Measurements from ENCODE around the gene EMILIN1.
"Not testable (repeated sequence)": the region's sequence is repeated elsewhere in the genome, so short reads cannot be mapped to it uniquely, and the experiment has no call there.

The EMILIN1 gene

DNA sequence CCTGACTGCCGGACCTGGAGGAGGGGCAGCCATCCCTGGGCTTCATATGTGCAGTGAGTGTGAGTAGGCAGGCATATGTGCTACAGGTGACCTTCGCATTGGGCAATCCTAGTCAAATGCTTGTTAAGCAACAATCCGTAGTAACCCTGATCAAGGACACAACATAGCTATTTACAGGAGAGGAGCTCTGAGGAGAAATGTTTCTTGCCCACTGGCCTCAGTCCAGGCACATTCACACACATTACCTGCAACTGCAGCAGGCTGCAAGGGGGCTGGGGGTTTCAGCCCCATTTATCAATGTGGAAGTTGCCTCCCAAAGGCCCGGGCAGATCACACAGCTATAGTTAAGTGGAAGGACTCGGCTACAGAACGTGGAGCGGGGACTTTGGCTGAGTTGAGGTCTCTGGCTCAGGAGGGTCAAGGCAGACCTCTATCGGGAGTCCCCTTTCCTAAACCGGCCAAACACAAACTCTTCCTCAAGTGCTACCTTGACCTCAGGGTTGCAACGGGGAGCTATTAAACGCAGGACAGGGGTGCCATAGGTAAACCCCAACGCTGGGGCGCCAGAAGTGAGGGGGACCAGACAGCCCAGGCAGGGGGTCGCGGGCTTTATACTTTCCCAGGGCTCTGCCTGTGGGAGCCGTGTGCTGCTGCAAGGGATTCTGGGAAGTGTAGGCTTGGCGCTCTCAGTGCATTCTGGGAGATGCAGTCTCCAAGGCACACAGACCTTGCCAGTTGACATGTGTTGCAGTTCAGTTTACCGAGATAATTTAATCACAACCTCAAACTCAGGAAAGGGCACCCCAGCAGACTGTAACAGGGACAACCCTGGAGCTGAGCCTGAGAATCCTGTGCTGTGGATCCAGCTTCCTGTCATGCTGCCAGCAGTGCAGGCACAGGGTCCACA is 17.6 kb downstream of the EMILIN1 start:
- peak; percentile 63 for DNase-seq

GRCh38 chr2:27096748-27097297 is 18.4 kb downstream of the EMILIN1 start:
- DNase-seq: no peak

DNA sequence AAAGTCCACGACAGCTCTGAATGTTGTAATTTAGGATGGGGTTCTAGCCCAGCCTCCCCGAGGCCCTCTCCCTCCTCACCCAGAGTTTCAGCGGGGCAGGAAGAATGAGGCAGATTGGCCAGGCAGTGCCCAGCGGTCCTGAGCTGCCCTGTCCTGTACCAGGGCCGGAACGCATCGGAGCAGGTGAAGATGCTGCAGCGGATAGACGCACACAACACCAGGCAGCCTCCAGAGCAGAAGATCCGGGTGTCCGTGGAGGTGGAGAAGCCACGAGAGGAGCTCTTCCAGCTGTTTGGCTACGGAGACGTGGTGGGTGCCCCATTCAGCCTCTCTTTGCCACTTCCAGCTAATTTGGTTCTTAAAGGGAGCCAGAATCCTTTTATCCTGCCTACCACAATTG is 18.9 kb downstream of the EMILIN1 start:
- no peak for DNase-seq

- DNase-seq: no peak
These were observed 21.0 kb downstream of the EMILIN1 start for GRCh38 chr2:27099334-27099955.

GRCh38 chr2:27100036-27100435 is 21.6 kb downstream of the EMILIN1 start:
- DNase-seq: no peak

- DNase-seq: no peak
These were observed 23.9 kb downstream of the EMILIN1 start for GRCh38 chr2:27102329-27102728.

DNA sequence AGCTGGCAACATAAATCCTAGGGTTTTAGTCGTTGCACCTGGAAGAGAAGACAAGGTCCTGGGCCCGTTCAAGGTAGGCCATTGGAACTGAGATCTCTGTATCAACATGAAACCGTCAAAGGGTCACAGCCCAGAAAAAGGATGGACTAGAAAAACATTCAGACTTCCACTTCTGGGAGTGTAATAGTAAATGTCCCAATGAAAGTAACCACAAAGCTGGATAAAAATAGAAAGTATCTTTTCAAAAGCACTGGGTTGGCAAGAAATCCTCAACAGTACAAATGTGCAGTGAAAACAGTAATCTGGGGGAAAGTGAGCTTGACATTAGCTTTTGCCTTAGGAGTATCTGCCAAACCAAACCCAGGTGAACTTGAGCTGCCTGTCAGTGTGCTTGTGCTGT is 27.6 kb downstream of the EMILIN1 start:
- DNase-seq: no peak

DNA sequence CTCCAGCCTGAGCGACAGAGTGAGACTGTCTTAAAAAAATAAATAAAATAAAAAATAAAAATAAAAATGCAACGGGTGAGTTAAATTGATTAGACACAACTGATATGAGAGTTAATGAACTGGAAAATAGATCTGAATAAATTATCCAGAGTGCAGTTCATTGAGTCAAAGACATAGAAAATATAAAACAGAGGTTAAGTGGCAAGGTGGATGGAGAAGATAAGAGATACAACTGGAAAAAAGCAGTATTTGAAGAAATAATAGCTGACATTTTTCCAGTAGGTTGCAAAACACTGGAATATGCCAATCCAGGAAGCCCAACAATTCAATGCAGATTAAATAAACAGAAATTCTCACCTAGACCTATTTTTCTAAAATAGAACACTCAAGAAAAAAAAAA is 29.8 kb downstream of the EMILIN1 start:
- no peak for DNase-seq

GRCh38 chr2:27109083-27109482 is 30.7 kb downstream of the EMILIN1 start:
- no peak for DNase-seq

- not testable (repeated sequence) for DNase-seq
These were observed 32.4 kb downstream of the EMILIN1 start for GRCh38 chr2:27110603-27111352.

DNA sequence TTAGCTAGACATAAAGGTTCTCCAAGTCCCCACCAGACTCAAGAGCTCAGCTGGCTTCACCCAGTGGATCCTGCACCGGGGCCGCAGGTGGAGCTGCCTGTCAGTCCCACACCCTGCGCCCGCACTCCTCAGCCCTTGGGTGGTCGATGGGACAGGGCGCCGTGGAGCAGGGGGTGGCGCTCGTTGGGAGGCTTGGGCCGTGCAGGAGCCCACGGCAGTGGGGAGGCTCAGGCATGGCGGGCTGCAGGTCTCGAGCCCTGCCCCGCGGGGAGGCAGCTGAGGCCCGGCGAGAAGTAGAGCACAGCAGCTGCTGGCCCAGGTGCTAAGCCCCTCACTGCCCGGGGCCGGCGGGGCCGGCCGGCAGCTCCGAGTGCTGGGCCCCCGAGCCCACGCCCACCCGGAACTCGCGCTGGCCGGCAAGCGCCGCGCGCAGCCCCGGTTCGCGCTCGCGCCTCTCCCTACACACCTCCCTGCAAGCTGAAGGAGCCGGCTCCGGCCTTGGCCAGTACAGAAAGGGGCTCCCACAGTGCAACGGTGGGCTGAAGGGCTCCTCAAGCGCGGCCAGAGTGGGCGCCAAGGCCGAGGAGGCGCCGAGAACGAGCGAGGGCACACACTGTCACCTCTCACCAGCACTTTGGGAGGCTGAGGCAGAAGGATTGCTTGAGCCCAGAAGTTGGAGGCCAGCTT is 33.1 kb downstream of the EMILIN1 start:
- DNase-seq: not testable (repeated sequence)

- DNase-seq: no peak
These were observed 37.1 kb downstream of the EMILIN1 start for GRCh38 chr2:27115519-27115918.

- no peak for DNase-seq
These were observed 39.6 kb downstream of the EMILIN1 start for GRCh38 chr2:27117995-27118524.

- DNase-seq: peak; percentile 37
These were observed 40.3 kb downstream of the EMILIN1 start, which contains the start of gene CGREF1 for GRCh38 chr2:27118525-27119329. CGREF1 (minus strand) TSS chr2:27119128; CDS start chr2:27104366, 14,762 bp downstream.

DNA sequence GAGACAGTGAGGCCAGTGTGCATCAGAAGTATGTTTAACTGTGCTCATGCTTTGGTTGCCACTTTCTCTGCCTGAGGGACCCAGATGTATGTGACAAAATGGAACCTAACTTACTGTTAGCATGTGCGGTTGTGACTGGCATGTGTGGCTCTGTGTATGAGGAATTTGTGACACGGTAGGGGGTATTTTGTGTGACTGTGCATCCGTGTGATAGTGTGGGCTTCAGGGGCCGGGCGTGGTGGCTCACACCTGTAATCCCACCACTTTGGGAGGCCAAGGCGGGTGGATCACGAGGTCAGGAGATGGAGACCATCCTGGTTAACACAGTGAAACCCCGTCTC is 40.9 kb downstream of the EMILIN1 start:
- DNase-seq: not testable (repeated sequence)

DNA sequence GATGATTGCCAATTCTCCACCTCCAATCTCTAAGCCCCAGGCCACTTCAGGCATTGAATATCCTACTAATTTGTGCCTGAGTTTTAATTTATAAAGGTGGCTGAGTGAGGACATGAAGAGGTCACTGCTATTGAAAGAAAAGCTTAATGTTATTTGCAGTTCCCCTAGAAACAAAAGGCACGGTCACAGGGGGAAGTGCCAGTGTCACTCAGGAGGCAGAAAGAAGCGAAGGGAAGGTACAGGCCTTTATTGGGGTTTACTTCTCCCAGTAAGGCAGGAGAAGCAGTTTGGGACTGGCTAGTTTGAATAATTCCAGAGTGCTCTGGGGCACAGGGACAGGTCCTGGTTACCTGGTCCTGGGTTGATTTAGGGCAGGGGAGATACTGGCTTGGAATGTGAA is 43.5 kb downstream of the EMILIN1 start:
- DNase-seq: no peak

GRCh38 chr2:27122791-27123190 is 44.4 kb downstream of the EMILIN1 start:
- DNase-seq: no peak

GRCh38 chr2:27123302-27124150 is 45.1 kb downstream of the EMILIN1 start, which contains the start of gene ABHD1:
ABHD1 (plus strand) TSS chr2:27123815; CDS start chr2:27123949, 134 bp downstream.
- DNase-seq: peak; percentile 58

GRCh38 chr2:27125104-27125503 is 46.7 kb downstream of the EMILIN1 start:
- DNase-seq: no peak

GRCh38 chr2:27126252-27126710 is 47.9 kb downstream of the EMILIN1 start:
- no peak for DNase-seq
